SKM-1 treated with dmso at 0.1 percent for 144 hours (cell line): ENCODE measurements around the gene CASP14.
"Not testable (repeated sequence)": the region's sequence is repeated elsewhere in the genome, so short reads cannot be mapped to it uniquely, and the experiment has no call there.

Experiments used
- DNase-seq: peaks from one replicate; lab custom pipeline; 2025; ENCODE audit not compliant: unreplicated experiment; lab: John Stamatoyannopoulos, UW

CASP14 gene

GRCh38 chr19:15070386-15070785 lies 21.1 kb downstream of the CASP14 start:
- not testable (repeated sequence) for DNase-seq

GRCh38 chr19:15072930-15073647 lies 23.8 kb downstream of the CASP14 start:
- no peak for DNase-seq

- DNase-seq: no peak
Measured at GRCh38 chr19:15074371-15074770, 25.1 kb downstream of the CASP14 start.

GRCh38 chr19:15075806-15076205 lies 26.5 kb downstream of the CASP14 start:
- DNase-seq: no peak

GRCh38 chr19:15080002-15080401 lies 30.7 kb downstream of the CASP14 start:
- DNase-seq: not testable (repeated sequence)

GRCh38 chr19:15081911-15082310 lies 32.6 kb downstream of the CASP14 start, which contains the start of gene OR1I1:
Gene OR1I1 (plus strand): TSS chr19:15082211. CDS start chr19:15087066, 4,855 bp downstream.
- DNase-seq: no peak

- DNase-seq: no peak
Measured at GRCh38 chr19:15087182-15087581, 37.9 kb downstream of the CASP14 start.

- peak; percentile 44 for DNase-seq
Measured at GRCh38 chr19:15091918-15092753, 42.9 kb downstream of the CASP14 start.

GRCh38 chr19:15093001-15093400 lies 43.7 kb downstream of the CASP14 start:
- DNase-seq: no peak

GRCh38 chr19:15096223-15096622 lies 46.9 kb downstream of the CASP14 start:
- DNase-seq: no peak

GRCh38 chr19:15097980-15098379 lies 48.7 kb downstream of the CASP14 start:
- DNase-seq: not testable (repeated sequence)

GRCh38 chr19:15098460-15098859 lies 49.2 kb downstream of the CASP14 start:
- no peak for DNase-seq

- DNase-seq: no peak
Measured at GRCh38 chr19:15099017-15099582, 49.8 kb downstream of the CASP14 start.

- DNase-seq: peak; percentile 30
Measured at GRCh38 chr19:15101479-15102082, 52.3 kb downstream of the CASP14 start.

- DNase-seq: no peak
Measured at GRCh38 chr19:15104003-15104402, 54.7 kb downstream of the CASP14 start.

GRCh38 chr19:15104411-15104810 lies 55.1 kb downstream of the CASP14 start:
- no peak for DNase-seq

- no peak for DNase-seq
Measured at GRCh38 chr19:15105044-15105443, 55.8 kb downstream of the CASP14 start.

- no peak for DNase-seq
Measured at GRCh38 chr19:15107061-15108010, 58.1 kb downstream of the CASP14 start, which contains the start of gene SYDE1. Gene SYDE1 (plus strand): TSS chr19:15107401. CDS start chr19:15107434, 33 bp downstream.
